Heart right ventricle (tissue), 16 donors: ENCODE data around the gene USP31. TPM values are rescaled to one million over a fixed set of nuclear protein-coding genes. Genes with fewer than 3 reads are reported as not detected.

ENCODE experiments used
- ATAC-seq, 8 donors: fragments of 200-7000 bp; cut with Tn5 transposase; one replicate each; pipeline ENCODE4 v1.9.1; 2020; ENCODE audit warnings: mild to moderate bottlenecking in 8 of 8, moderate library complexity in 8 of 8, moderate number of reproducible peaks in 1 of 8
- DNase-seq, 2 donors: peaks; one replicate each; pipeline ENCODE4 v3.0.0-alpha.2; 2020
- H3K27ac ChIP-seq, 10 donors: fragments of 200-600 bp; sonication (generic) in 2 of 10; one replicate each; pipeline versions ENCODE4 v1.5.0 to v1.8.0; 2020 to 2022; ENCODE audit warnings: mild to moderate bottlenecking in 3 of 10
- H3K27me3 ChIP-seq, 7 donors: fragments of 200-600 bp; one replicate each; pipeline ENCODE4 v1.8.0; 2021 to 2022; ENCODE audit warnings: mild to moderate bottlenecking in 2 of 7
- H3K36me3 ChIP-seq, 9 donors: fragments of 200-600 bp; sonication (generic) in 1 of 9; one replicate each; pipeline versions ENCODE4 v1.5.0 to v1.8.0; 2020 to 2022; ENCODE audit warnings: mild to moderate bottlenecking in 2 of 9
- H3K4me1 ChIP-seq, 9 donors: fragments of 200-600 bp; sonication (generic) in 1 of 9; one replicate each; pipeline versions ENCODE4 v1.5.0 to v1.8.0; 2020 to 2022; ENCODE audit warnings: mild to moderate bottlenecking in 4 of 9
- H3K4me3 ChIP-seq, 10 donors: fragments of 200-600 bp; sonication (generic) in 2 of 10; one replicate each; pipeline versions ENCODE4 v1.5.0 to v1.8.0; 2020 to 2022; ENCODE audit warnings: mild to moderate bottlenecking in 7 of 10, moderate library complexity in 2 of 10
- H3K9me3 ChIP-seq, 11 donors: fragments of 200-600 bp in 10 of 11; sonication (generic) in 2 of 11; one replicate each; pipeline versions ENCODE4 v1.5.0 to v1.8.0; 2013 to 2022; ENCODE audit warnings: mild to moderate bottlenecking in 2 of 11, control low read depth in 1 of 11, moderate library complexity in 1 of 11
- WGBS, 2 donors: extraction: QIAGEN DNeasy Blood & Tissue Kit; methylation state at CpG; one replicate each; pipeline ENCODE4 v1.1.7; 2013; ENCODE audit warnings: inconsistent platforms in 1 of 2; 5-methylcytosine and 5-hydroxymethylcytosine counted together
- intact Hi-C, 10 donors: fragments of 100-400 bp; cut with DNase I; formaldehyde crosslinking; loops; one replicate each; pipeline versions ENCODE4 v1.11.1 to v1.14.2; 2022
- polyA plus RNA-seq, 2 donors: library from polyadenylated mRNA; stranded (reverse); fragments of 200-250 nt; gene quantifications; one replicate each; pipeline ENCODE4 v1.2.3, GENCODE V29; 2013
- total RNA-seq, 10 donors: library from RNA; stranded (reverse); fragmentation: NEBNext Ultra II Directional in 3 of 10; extraction: Animal tissue kit (Norgen Biotek cat#: 25700) in 3 of 10; gene quantifications; one replicate each; pipeline versions ENCODE4 v1.2.1 to v1.2.4, GENCODE V29; 2021 to 2023
- TF ChIP-seq, protein P1 (sequence below), 9 donors: fragments of 200-600 bp; sonication (generic) in 2 of 9; IDR thresholded peaks; one replicate each; pipeline versions ENCODE4 v1.5.0 to v1.8.0; 2021 to 2022; ENCODE audit warnings: antibody characterized with exemption in 9 of 9, mild to moderate bottlenecking in 5 of 9, moderate library complexity in 1 of 9
- donor health status: Arrhythmogenic right ventricular cardiomyopathy.
- donor health status: ischemic (EF 13 %, LVEDD 7.1; RV severe dilation, severe dysfunction).
- donor health status: healthy with polysubstance abuse.
- donor health status: DM: no; HTN: yes; CAD: no.
- donor health status: DM: no; HTN: no; CAD: no.
- donor health status: ischemic (EF 25% LVEDD 6.9; RV normal size, moderate dysfunction).
- donor health status: ischemic (EF 25% LVEDD 5.7; RV mildly dilated, moderate dysfunction).
- donor health status: healthy.
- donor health status: DM: yes; HTN: yes; CAD: no.
- donor health status: Ischemic cardiomyopathy.
- donor health status: ischemic (EF 35%, LVEDD 5.7; RV mildly dilated, moderate dysfunction).
- donor health status: nonischemic (EF 11% LVEDD 7.7; RV severe dilation, severe dysfunction).
- donor health status: DM: yes; HTN: yes; CAD: no.
- donor health status: PGD.
- donor health status: ischemic (EF 29% LVEDD 5.4; RV normal size, mild dysfunction).
- donor health status: nonischemic (EF 23%, LVEDD 6.1; RV moderate dilation, normal function).

USP31 gene
- total and polyA plus RNA-seq, 12 donors, result 8.9 to 32.1 (median 22.4) TPM

DNA sequence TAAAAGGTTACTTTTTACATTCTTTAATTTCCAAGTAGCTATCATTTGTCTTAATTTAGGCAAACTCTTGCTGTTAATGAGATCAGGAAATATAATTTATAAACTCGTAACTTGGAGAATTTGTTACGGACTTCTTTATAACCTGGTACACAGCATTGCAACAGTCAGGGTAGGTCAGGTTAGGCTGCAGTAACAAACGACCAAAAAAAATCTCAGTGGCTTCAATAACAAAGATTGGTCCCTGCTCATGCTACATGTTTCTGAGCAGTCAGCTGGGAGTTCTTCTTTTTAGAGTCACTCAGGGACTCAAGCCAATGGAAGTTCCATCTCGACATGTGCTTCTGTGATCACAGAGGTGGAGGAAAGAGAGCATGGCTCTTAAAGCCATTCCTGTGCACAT lies 110.1 kb downstream of the USP31 start:
- intact Hi-C loops, result no loop called here
- DNase-seq (no peak), ATAC-seq (no peak)
- peaks cover 0 to 2% (median 0%) of the 10 kb centered on the region in 7 donors for H3K27me3 ChIP-seq
- WGBS, 2 donors, result 77 to 87% methylated on average over 4 of the region's 4 CpGs
- no peaks in the 10 kb centered on the region for H3K36me3 ChIP-seq
- H3K4me1 ChIP-seq, result no peaks in the 10 kb centered on the region
- no peak overlapping the region for H3K4me3 ChIP-seq
- H3K9me3 ChIP-seq, result peaks cover 0 to 7% (median 1%) of the 10 kb centered on the region in 11 donors
- TF ChIP-seq, protein P1, sequence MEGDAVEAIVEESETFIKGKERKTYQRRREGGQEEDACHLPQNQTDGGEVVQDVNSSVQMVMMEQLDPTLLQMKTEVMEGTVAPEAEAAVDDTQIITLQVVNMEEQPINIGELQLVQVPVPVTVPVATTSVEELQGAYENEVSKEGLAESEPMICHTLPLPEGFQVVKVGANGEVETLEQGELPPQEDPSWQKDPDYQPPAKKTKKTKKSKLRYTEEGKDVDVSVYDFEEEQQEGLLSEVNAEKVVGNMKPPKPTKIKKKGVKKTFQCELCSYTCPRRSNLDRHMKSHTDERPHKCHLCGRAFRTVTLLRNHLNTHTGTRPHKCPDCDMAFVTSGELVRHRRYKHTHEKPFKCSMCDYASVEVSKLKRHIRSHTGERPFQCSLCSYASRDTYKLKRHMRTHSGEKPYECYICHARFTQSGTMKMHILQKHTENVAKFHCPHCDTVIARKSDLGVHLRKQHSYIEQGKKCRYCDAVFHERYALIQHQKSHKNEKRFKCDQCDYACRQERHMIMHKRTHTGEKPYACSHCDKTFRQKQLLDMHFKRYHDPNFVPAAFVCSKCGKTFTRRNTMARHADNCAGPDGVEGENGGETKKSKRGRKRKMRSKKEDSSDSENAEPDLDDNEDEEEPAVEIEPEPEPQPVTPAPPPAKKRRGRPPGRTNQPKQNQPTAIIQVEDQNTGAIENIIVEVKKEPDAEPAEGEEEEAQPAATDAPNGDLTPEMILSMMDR (IDR thresholded peaks at IDR 0.05), result no peak
- H3K27ac ChIP-seq, result no peak overlapping the region

DNA sequence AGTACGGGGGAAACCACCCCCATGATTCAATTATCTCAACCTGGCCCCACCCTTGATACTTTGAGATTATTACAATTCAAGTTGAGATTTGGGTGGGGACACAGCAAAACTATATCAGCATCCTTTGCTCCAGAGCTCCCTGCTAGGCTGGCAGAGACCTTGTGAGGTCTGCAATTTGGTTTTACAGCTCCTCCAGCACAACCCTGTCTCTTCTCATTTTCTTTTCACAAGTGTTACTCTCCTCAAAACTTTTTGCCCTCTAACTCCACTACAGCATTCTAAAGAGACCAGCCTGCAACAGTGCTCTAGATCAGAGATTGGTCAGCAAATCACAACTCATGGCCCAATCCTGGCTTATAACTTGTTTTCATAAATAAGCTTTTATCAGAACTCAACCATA lies 114.0 kb downstream of the USP31 start:
- ATAC-seq, result no peak
- 0 to 33% methylated on average over 1 of the region's 1 CpG for WGBS, 2 donors
- intact Hi-C loops, result no loop called here

DNA sequence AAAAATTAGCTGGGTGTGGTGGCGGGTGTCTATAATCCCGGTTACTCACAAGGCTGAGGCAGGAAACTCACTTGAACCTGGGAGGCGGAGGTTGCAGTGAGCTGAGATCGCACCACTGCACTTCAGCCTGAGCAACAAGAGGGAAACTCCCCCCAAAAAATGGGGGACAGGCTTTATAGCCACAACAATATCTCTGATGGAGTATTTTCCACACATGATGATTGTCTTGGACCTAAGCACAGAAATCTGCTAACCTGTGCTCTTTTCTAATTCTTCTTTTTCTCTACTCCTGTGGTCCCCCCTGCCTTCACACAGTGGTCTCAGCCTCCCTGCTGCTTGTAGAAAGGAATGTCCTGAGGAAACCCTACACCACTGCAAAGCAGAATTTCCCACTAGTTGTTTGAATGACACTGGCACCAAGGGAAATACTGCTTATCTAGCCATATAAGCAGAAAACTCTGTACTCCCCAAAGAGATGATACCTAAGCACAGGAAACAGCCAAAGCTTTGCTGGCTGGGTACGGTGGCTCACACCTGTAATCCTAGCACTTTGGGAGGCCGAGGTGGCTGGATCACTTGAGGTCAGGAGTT lies 117.6 kb downstream of the USP31 start:
- Histone ChIP-seq H3K4me3 (no peak overlapping the region), H3K4me1 (no peaks in the 10 kb centered on the region), H3K27me3 (peaks cover 0 to 24% (median 13%) of the 10 kb centered on the region in 7 donors), H3K27ac (no peak overlapping the region), H3K36me3 (no peaks in the 10 kb centered on the region), H3K9me3 (peaks cover 0 to 18% (median 9%) of the 10 kb centered on the region in 11 donors)
- TF ChIP-seq, protein P1 (IDR thresholded peaks at IDR 0.05), result no peak
- intact Hi-C loops, result no loop called here
- ATAC-seq (no peak), DNase-seq (no peak)
- 43 to 55% methylated on average over 6 of the region's 6 CpGs for WGBS, 2 donors

More for the DNA sequence above, 114.0 kb downstream of the USP31 start:
- H3K27ac ChIP-seq, result no peak overlapping the region
- no peaks in the 10 kb centered on the region for H3K36me3 ChIP-seq
- H3K4me1 ChIP-seq, result no peaks in the 10 kb centered on the region
- peaks cover 0 to 19% (median 6%) of the 10 kb centered on the region in 7 donors for H3K27me3 ChIP-seq
- H3K9me3 ChIP-seq, result peaks cover 0 to 22% (median 9%) of the 10 kb centered on the region in 11 donors
- TF ChIP-seq, protein P1 (IDR thresholded peaks at IDR 0.05), result no peak
- H3K4me3 ChIP-seq, result no peak overlapping the region
- DNase-seq, result no peak

DNA sequence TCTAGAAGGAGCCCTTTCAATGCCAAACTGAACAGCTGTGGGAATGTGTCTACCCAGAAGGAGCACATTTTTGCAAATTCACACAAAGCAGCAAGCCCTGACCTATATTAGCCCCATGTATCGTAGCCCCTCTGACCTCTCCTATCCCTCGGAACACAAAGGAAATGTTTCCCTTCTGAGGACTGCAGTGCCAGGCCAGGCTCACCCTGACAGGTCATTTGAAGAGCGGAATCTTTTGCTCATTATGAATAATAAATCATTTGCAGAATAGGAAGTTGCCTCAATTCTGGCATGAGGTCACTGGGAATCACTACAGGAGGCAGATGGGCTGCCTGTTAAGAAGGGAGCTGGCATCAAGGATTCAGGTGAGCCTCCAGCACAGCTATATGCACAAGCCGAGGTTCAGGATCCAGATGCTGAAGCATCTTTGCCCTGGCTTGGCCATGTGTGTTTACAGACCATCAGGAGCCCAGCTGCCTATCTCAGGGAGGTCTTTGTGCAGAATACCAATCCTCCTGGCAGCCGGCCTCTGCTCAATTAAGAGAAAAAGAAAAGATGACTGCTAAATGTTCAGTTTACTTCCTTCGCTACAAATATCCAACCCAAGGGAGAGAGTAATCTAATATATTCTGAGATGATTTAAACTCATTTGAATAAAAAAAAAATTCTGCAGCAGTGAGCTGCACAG lies 119.4 kb downstream of the USP31 start:
- no peak overlapping the region for H3K4me3 ChIP-seq
- ATAC-seq (no peak), DNase-seq (no peak)
- H3K9me3 ChIP-seq, result peaks cover 0 to 18% (median 9%) of the 10 kb centered on the region in 11 donors
- no peaks in the 10 kb centered on the region for H3K36me3 ChIP-seq
- no peak overlapping the region for H3K27ac ChIP-seq
- H3K27me3 ChIP-seq, result peaks cover 0 to 24% (median 13%) of the 10 kb centered on the region in 7 donors
- intact Hi-C loops, result no loop called here
- WGBS, 2 donors, result 68 to 70% methylated on average over 6 of the region's 6 CpGs
- H3K4me1 ChIP-seq, result no peaks in the 10 kb centered on the region
- TF ChIP-seq, protein P1 (IDR thresholded peaks at IDR 0.05), result no peak
